GM23338 (cell line): ENCODE results near the gene TMEM30B. TPM values are rescaled to one million over a fixed set of nuclear protein-coding genes. Genes with fewer than 3 reads are reported as not detected.

Source experiments
- ATAC-seq: fragments of 200-7000 bp; cut with Tn5 transposase; 3 replicates; pipeline ENCODE4 v1.9.1; 2020
- DNase-seq: peaks from one replicate; pipeline ENCODE4 v3.0.0-alpha.2; 2015; ENCODE audit warnings: low spot score
- H2AFZ ChIP-seq: fragments of 200-600 bp; sonication (generic); 2 replicates; pipeline ENCODE4 v1.8.0; 2016; ENCODE audit warnings: antibody characterized with exemption, mild to moderate bottlenecking, moderate library complexity
- H3F3A ChIP-seq: fragments of 200-600 bp; sonication (generic); replicated peaks from 2 replicates; pipeline ENCODE4 v1.8.0; 2017; ENCODE audit warnings: antibody characterized with exemption, mixed run types, low read depth
- H3K27ac ChIP-seq: fragments of 200-600 bp; sonication (generic); 2 replicates; pipeline ENCODE4 v1.6.1; 2016; ENCODE audit warnings: low read depth
- H3K27me3 ChIP-seq: fragments of 200-600 bp; sonication (generic); 2 replicates; pipeline ENCODE4 v1.8.0; 2016; ENCODE audit warnings: mild to moderate bottlenecking, mixed run types, moderate library complexity; ENCODE audit not compliant: insufficient read depth
- H3K36me3 ChIP-seq: fragments of 200-600 bp; sonication (generic); 2 replicates; pipeline ENCODE4 v1.8.0; 2016; ENCODE audit warnings: mild to moderate bottlenecking; ENCODE audit not compliant: insufficient read depth
- H3K4me1 ChIP-seq: fragments of 200-600 bp; sonication (generic); 2 replicates; pipeline ENCODE4 v1.8.0; 2016; ENCODE audit warnings: mild to moderate bottlenecking, moderate library complexity; ENCODE audit not compliant: insufficient read depth
- H3K4me2 ChIP-seq: fragments of 200-600 bp; sonication (generic); 2 replicates; pipeline ENCODE4 v1.7.1; 2017; ENCODE audit warnings: mixed run types
- H3K4me3 ChIP-seq: fragments of 200-600 bp; sonication (generic); 2 replicates; pipeline ENCODE4 v1.6.1; 2016; ENCODE audit warnings: mixed run types
- H3K79me2 ChIP-seq: fragments of 200-600 bp; sonication (generic); replicated peaks from 2 replicates; pipeline ENCODE4 v1.8.0; 2017; ENCODE audit warnings: mild to moderate bottlenecking; ENCODE audit not compliant: insufficient read depth
- H3K9me2 ChIP-seq: fragments of 200-600 bp; sonication (generic); 2 replicates; pipeline ENCODE4 v1.8.0; 2017; ENCODE audit not compliant: insufficient read depth
- H4K20me1 ChIP-seq: fragments of 200-600 bp; sonication (generic); replicated peaks from 2 replicates; pipeline ENCODE4 v1.8.0; 2017; ENCODE audit warnings: mild to moderate bottlenecking; ENCODE audit not compliant: insufficient read depth
- H3K27ac Mint-ChIP-seq: 2 replicates; pipeline ENCODE4 v1.8.0; 2020; ENCODE audit warnings: inconsistent platforms, mild to moderate bottlenecking, moderate library complexity, mixed read lengths
- H3K27me3 Mint-ChIP-seq: 3 replicates; pipeline ENCODE4 v1.8.0; 2022; ENCODE audit warnings: low read depth, mild to moderate bottlenecking, moderate library complexity, mixed read lengths, inconsistent platforms; ENCODE audit not compliant: insufficient read depth, poor library complexity
- H3K36me3 Mint-ChIP-seq: 3 replicates; pipeline ENCODE4 v1.8.0; 2021; ENCODE audit warnings: low read depth, mild to moderate bottlenecking, inconsistent platforms, moderate library complexity, mixed read lengths
- H3K4me1 Mint-ChIP-seq: 3 replicates; pipeline ENCODE4 v1.8.0; 2020; ENCODE audit warnings: mild to moderate bottlenecking, inconsistent platforms, mixed read lengths
- H3K4me3 Mint-ChIP-seq: 3 replicates; pipeline ENCODE4 v1.8.0; 2021; ENCODE audit warnings: moderate library complexity, mild to moderate bottlenecking, inconsistent platforms, mixed read lengths
- H3K9me3 Mint-ChIP-seq: 3 replicates; pipeline ENCODE4 v1.8.0; 2020; ENCODE audit warnings: moderate library complexity, mild to moderate bottlenecking, inconsistent platforms, mixed read lengths
- CREB1 ChIP-seq: fragments of 250-450 bp; sonication (Bioruptor Pico); IDR thresholded peaks from 2 replicates; pipeline ENCODE4 v1.5.0; 2020; ENCODE audit warnings: low read depth, mild to moderate bottlenecking, moderate library complexity
- CTCF ChIP-seq, 2 experiments: fragments of 200-600 bp in 1 of 2; sonication (generic) in 1 of 2; conservative IDR thresholded peaks; 2 replicates each; pipeline versions ENCODE4 v1.5.1 to v1.6.1; 2016 to 2017; ENCODE audit warnings: antibody characterized with exemption in 2 of 2, low read depth in 2 of 2, mild to moderate bottlenecking in 2 of 2, moderate library complexity in 1 of 2
- EZH2 ChIP-seq: fragments of 200-600 bp; sonication (generic); IDR thresholded peaks from one replicate; pipeline ENCODE4 v1.8.0; 2017; ENCODE audit warnings: antibody characterized with exemption, mild to moderate bottlenecking, low read depth; ENCODE audit not compliant: unreplicated experiment
- EZH2phosphoT487 ChIP-seq: fragments of 200-600 bp; sonication (generic); IDR thresholded peaks from one replicate; pipeline ENCODE4 v1.8.1; 2018; ENCODE audit warnings: antibody characterized with exemption; ENCODE audit not compliant: unreplicated experiment
- JUNB ChIP-seq: IDR thresholded peaks from one replicate; pipeline ENCODE4 v1.6.1; 2016; ENCODE audit warnings: antibody characterized with exemption; ENCODE audit not compliant: unreplicated experiment
- NANOG ChIP-seq: IDR thresholded peaks from 2 replicates; pipeline ENCODE4 v1.6.1; 2016; ENCODE audit warnings: antibody characterized with exemption, borderline replicate concordance
- REST ChIP-seq: IDR thresholded peaks from one replicate; pipeline ENCODE4 v1.6.1; 2018; ENCODE audit warnings: antibody characterized with exemption; ENCODE audit not compliant: unreplicated experiment
- STAT1 ChIP-seq: IDR thresholded peaks from one replicate; pipeline ENCODE4 v1.6.1; 2016; ENCODE audit warnings: antibody characterized with exemption; ENCODE audit not compliant: unreplicated experiment
- ZNF331 ChIP-seq: fragments of 250-450 bp; sonication (Bioruptor Pico); IDR thresholded peaks from 2 replicates; pipeline ENCODE4 v1.5.0; 2020; ENCODE audit warnings: low read depth, mild to moderate bottlenecking, moderate library complexity
- polyA plus RNA-seq: library from polyadenylated mRNA; unstranded; fragments of >200 nt; fragmentation: Nextera tagmentation; extraction: Ambion mirVana; gene quantifications from 2 replicates; pipeline ENCODE4 v1.2.1, GENCODE V29; 2016
- total RNA-seq: library from RNA; depleted of rRNA; stranded (reverse); fragments of >200 nt; shearing (Covaris generic); gene quantifications from 2 replicates; pipeline ENCODE4 v1.2.3, GENCODE V29; 2014
- TF ChIP-seq, protein P1 (sequence below): IDR thresholded peaks from 2 replicates; pipeline ENCODE4 v1.6.1; 2016; ENCODE audit warnings: antibody characterized with exemption

The TMEM30B gene
- total and polyA plus RNA-seq, 2 experiments from 2014 or later = 7.2 to 22.9 TPM

DNA sequence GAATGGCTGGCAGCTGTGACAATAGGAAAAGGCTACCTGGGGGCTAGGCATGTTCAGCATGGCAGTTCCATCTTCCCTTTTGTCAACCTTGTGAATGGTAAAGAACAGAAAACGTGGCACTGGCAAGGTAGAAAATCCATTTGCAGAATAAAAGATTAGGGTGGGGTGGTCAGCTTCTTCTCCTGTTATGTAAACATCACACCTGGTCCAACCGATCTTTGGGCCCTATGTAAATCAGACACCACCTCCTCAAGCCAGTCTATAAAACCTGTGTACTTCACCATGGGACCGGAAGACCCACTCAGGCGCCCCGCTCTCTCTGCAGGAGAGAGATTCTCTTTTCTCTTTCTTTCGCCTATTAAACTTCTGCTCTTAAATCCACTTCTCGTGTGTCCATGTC, 19.6 kb upstream of the TMEM30B start:
- Histone ChIP-seq H4K20me1 (no peaks in the 10 kb centered on the region), H2AFZ (no peak overlapping the region), H3K27me3 (no peaks in the 10 kb centered on the region), H3K27ac (peak overlapping the region; percentile 42; the same call in 1 of the 2 replicates), H3K9me2 (no peaks in the 10 kb centered on the region), H3K4me3 (no peak overlapping the region), H3K4me1 (peaks cover 16% of the 10 kb centered on the region), H3K79me2 (no peaks in the 10 kb centered on the region), H3K4me2 (peak overlapping the region; percentile 17; the same call in 1 of the 2 replicates), H3F3A (no peaks in the 10 kb centered on the region), H3K36me3 (no peaks in the 10 kb centered on the region)
- peak; percentile 32 for DNase-seq
- Mint-ChIP-seq H3K36me3 (no peaks in the 10 kb centered on the region; the same call in 2 of the 3 replicates), H3K9me3 (peaks cover 9% of the 10 kb centered on the region; the same call in 2 of the 3 replicates), H3K27me3 (peaks cover 3% of the 10 kb centered on the region), H3K4me3 (no peak overlapping the region; the same call in 2 of the 3 replicates), H3K27ac (no peak overlapping the region), H3K4me1 (peaks cover 27% of the 10 kb centered on the region)
- ATAC-seq = peak; percentile 42; the same call in 2 of the 3 replicates
- TF ChIP-seq CTCF (conservative IDR thresholded peaks at IDR 0.05; ENCODE audit: low read depth in 2 of 2) (no peak), ZNF331 (CRISPR knock-in tag) (no peak), JUNB (no peak), STAT1 (no peak), EZH2phosphoT487 (no peak)

- H3K36me3 Mint-ChIP-seq = no peaks in the 10 kb centered on the region; the same call in 2 of the 3 replicates
- DNase-seq (no peak), ATAC-seq (no peak)
- H3K27ac ChIP-seq = no peak overlapping the region
- no peaks in the 10 kb centered on the region for H3K27me3 ChIP-seq
- peaks cover 27% of the 10 kb centered on the region for H3K4me1 Mint-ChIP-seq
- no peaks in the 10 kb centered on the region for H3K36me3 ChIP-seq
- no peaks in the 10 kb centered on the region for H4K20me1 ChIP-seq
- H3K4me3 ChIP-seq = no peak overlapping the region
- peaks cover 9% of the 10 kb centered on the region; the same call in 2 of the 3 replicates for H3K9me3 Mint-ChIP-seq
- H3K4me3 Mint-ChIP-seq = no peak overlapping the region; the same call in 2 of the 3 replicates
- 0 out of 2 replicates have a peak overlapping the region, but pooled peaks have one; percentile 7 for H3K4me2 ChIP-seq
- H3K79me2 ChIP-seq = no peaks in the 10 kb centered on the region
- H3K4me1 ChIP-seq = peaks cover 16% of the 10 kb centered on the region
- no peaks in the 10 kb centered on the region for H3F3A ChIP-seq
- TF ChIP-seq JUNB = no peak
- no peak for TF ChIP-seq ZNF331 (CRISPR knock-in tag)
- no peak for TF ChIP-seq EZH2
- no peak for TF ChIP-seq REST
- TF ChIP-seq, protein P1, sequence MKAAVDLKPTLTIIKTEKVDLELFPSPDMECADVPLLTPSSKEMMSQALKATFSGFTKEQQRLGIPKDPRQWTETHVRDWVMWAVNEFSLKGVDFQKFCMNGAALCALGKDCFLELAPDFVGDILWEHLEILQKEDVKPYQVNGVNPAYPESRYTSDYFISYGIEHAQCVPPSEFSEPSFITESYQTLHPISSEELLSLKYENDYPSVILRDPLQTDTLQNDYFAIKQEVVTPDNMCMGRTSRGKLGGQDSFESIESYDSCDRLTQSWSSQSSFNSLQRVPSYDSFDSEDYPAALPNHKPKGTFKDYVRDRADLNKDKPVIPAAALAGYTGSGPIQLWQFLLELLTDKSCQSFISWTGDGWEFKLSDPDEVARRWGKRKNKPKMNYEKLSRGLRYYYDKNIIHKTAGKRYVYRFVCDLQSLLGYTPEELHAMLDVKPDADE = no peak
- TF ChIP-seq EZH2phosphoT487 = no peak
- no peak for TF ChIP-seq CTCF (conservative IDR thresholded peaks at IDR 0.05; ENCODE audit: low read depth in 2 of 2)
- no peak for TF ChIP-seq NANOG
- TF ChIP-seq CREB1 = no peak
- no peak overlapping the region for H3K27ac Mint-ChIP-seq
- peaks cover 3% of the 10 kb centered on the region for H3K27me3 Mint-ChIP-seq
- no peaks in the 10 kb centered on the region for H3K9me2 ChIP-seq
- no peak overlapping the region for H2AFZ ChIP-seq
Observed at GRCh38 chr14:61300209-61300608, 19.1 kb upstream of the TMEM30B start.
